A673 (cell line): ENCODE results near the gene HAS3. TPM values are rescaled to one million over a fixed set of nuclear protein-coding genes. Genes with fewer than 3 reads are reported as not detected.

Experiments
- BruUV-seq: library from RNA; stranded (reverse); fragments of 400-500 nt; replicated peaks from 2 replicates; lab custom pipeline; 2021; lab: Mats Ljungman, UMichigan
- CTCF ChIA-PET: fragments of 300-600 bp; sonication (Branson Sonifier 250); formaldehyde crosslinking; loops from one replicate; lab custom pipeline; 2022; ENCODE audit warnings: antibody characterized with exemption; lab: Charles Lee
- POLR2A ChIA-PET: fragments of 300-600 bp; sonication (Branson Sonifier 250); formaldehyde crosslinking; loops from one replicate; lab custom pipeline; 2022; ENCODE audit warnings: antibody characterized with exemption; ENCODE audit not compliant: low non-redundant PET; lab: Charles Lee
- DNase-seq: peaks from one replicate; pipeline ENCODE4 v3.0.0-alpha.2; 2015; ENCODE audit warnings: low spot score
- H3K27ac ChIP-seq: fragments of 200-600 bp; sonication (generic); 2 replicates; pipeline ENCODE4 v1.5.1; 2016; ENCODE audit warnings: mixed run types, low read depth, mild to moderate bottlenecking, mixed read lengths, antibody characterized with exemption, low read length; ENCODE audit not compliant: poor library complexity, severe bottlenecking
- H3K27me3 ChIP-seq: fragments of 200-600 bp; sonication (generic); replicated peaks from 2 replicates; pipeline ENCODE4 v1.6.1; 2017; ENCODE audit warnings: mixed run types, low read depth, mild to moderate bottlenecking, mixed read lengths, antibody characterized with exemption, low read length; ENCODE audit not compliant: insufficient read depth, poor library complexity
- H3K36me3 ChIP-seq: fragments of 200-600 bp; sonication (generic); 2 replicates; pipeline ENCODE4 v1.6.1; 2016; ENCODE audit warnings: mixed run types, mild to moderate bottlenecking, mixed read lengths, antibody characterized with exemption, low read length; ENCODE audit not compliant: insufficient read depth, poor library complexity, severe bottlenecking
- H3K4me1 ChIP-seq: fragments of 200-600 bp; sonication (generic); 2 replicates; pipeline ENCODE4 v1.6.1; 2017; ENCODE audit warnings: mixed run types, mild to moderate bottlenecking, mixed read lengths, antibody characterized with exemption, low read length; ENCODE audit not compliant: insufficient read depth, poor library complexity, severe bottlenecking
- H3K4me3 ChIP-seq: fragments of 200-600 bp; sonication (generic); 2 replicates; pipeline ENCODE4 v1.5.1; 2016; ENCODE audit warnings: low read depth, mixed run types, mild to moderate bottlenecking, mixed read lengths, low read length; ENCODE audit not compliant: poor library complexity, severe bottlenecking
- H3K9me3 ChIP-seq: fragments of 200-600 bp; sonication (generic); 2 replicates; pipeline ENCODE4 v1.6.1; 2016; ENCODE audit warnings: mixed run types, low read depth, mild to moderate bottlenecking, mixed read lengths, antibody characterized with exemption, low read length; ENCODE audit not compliant: poor library complexity, severe bottlenecking
- CTCF ChIP-seq: fragments of 300-800, 200-600 bp; sonication (generic); conservative IDR thresholded peaks from 2 replicates; pipeline ENCODE4 v1.5.1; 2017; ENCODE audit warnings: low read depth, mild to moderate bottlenecking, antibody characterized with exemption, low read length, moderate library complexity, mixed read lengths
- EZH2 ChIP-seq: fragments of 200-600 bp; sonication (generic); IDR thresholded peaks from 2 replicates; pipeline ENCODE4 v1.6.1; 2017; ENCODE audit warnings: borderline replicate concordance, low read depth, mild to moderate bottlenecking, mixed read lengths, antibody characterized with exemption, low read length; ENCODE audit not compliant: poor library complexity, severe bottlenecking
- intact Hi-C: fragments of 100-400 bp; cut with micrococcal nuclease; formaldehyde crosslinking; loops from one replicate; pipeline ENCODE4 v1.10.0; 2022; ENCODE audit not compliant: unreplicated experiment
- total RNA-seq: library from RNA; stranded (reverse); gene quantifications from 2 replicates; pipeline ENCODE4 v1.2.3, GENCODE V29; 2021

Gene HAS3
- total RNA-seq, 1 experiment from 2014 or later, result 0.49 TPM

- TF ChIP-seq EZH2 (no peak), CTCF (no peak)
- Histone ChIP-seq H3K4me3 (peak overlapping the region; percentile 90), H3K27ac (peak overlapping the region; percentile 97), H3K36me3 (peaks cover 13% of the 10 kb centered on the region), H3K27me3 (no peaks in the 10 kb centered on the region), H3K9me3 (no peaks in the 10 kb centered on the region), H3K4me1 (peaks cover 17% of the 10 kb centered on the region)
- BruUV-seq, result no TSS peak
- DNase-seq, result no peak
- ChIA-PET POLR2A (no interaction called here), CTCF (no interaction called here)
- intact Hi-C loops, result no loop called here
These were observed 25.0 kb downstream of the HAS3 start for GRCh38 chr16:69130461-69130860.

- no peaks in the 10 kb centered on the region for H3K27me3 ChIP-seq
- TF ChIP-seq CTCF (no peak), EZH2 (no peak)
- POLR2A ChIA-PET, result no interaction called here
- H3K27ac ChIP-seq, result peak overlapping the region; percentile 97
- no TSS peak for BruUV-seq
- CTCF ChIA-PET, result no interaction called here
- peak; percentile 65 for DNase-seq
- peak overlapping the region; percentile 90 for H3K4me3 ChIP-seq
- H3K36me3 ChIP-seq, result peaks cover 18% of the 10 kb centered on the region
- peaks cover 17% of the 10 kb centered on the region for H3K4me1 ChIP-seq
- intact Hi-C loops, result no loop called here
- no peaks in the 10 kb centered on the region for H3K9me3 ChIP-seq
These were observed 25.9 kb downstream of the HAS3 start for GRCh38 chr16:69131167-69131838.

- H3K27ac ChIP-seq, result peak overlapping the region; percentile 97
- no TSS peak for BruUV-seq
- no peaks in the 10 kb centered on the region for H3K27me3 ChIP-seq
- DNase-seq, result peak; percentile 85
- POLR2A ChIA-PET, result no interaction called here
- intact Hi-C loops, result no loop called here
- CTCF ChIA-PET, result no interaction called here
- peaks cover 17% of the 10 kb centered on the region for H3K4me1 ChIP-seq
- peak overlapping the region; percentile 90 for H3K4me3 ChIP-seq
- no peaks in the 10 kb centered on the region for H3K9me3 ChIP-seq
- TF ChIP-seq EZH2, result no peak
- TF ChIP-seq CTCF, result no peak
- peaks cover 24% of the 10 kb centered on the region for H3K36me3 ChIP-seq
These were observed 26.5 kb downstream of the HAS3 start for GRCh38 chr16:69131839-69132423.
